ENCODE data around the gene ZFPL1. TPM values are rescaled to one million over a fixed set of nuclear protein-coding genes. Genes with fewer than 3 reads are reported as not detected.
A peak's percentile ranks its signal among the peaks of the same experiment; 100 is the strongest.

ZFPL1 gene
- total RNA-seq, 4 donors from 2014 or later: 26.3 to 43.9 (median 33.3) TPM

GRCh38 chr11:65135633-65136145, 51.7 kb downstream of the ZFPL1 start:
- no peak for ATAC-seq
- H3K27me3 ChIP-seq: no peaks in the 10 kb centered on the region
- TF ChIP-seq EP300 (IDR thresholded peaks at IDR 0.05): no peak
- TF ChIP-seq POLR2AphosphoS5 (IDR thresholded peaks at IDR 0.05): no peak
- no peak for TF ChIP-seq CTCF (IDR thresholded peaks at IDR 0.05)
- no peak for TF ChIP-seq POLR2A (IDR thresholded peaks at IDR 0.05)
- peaks cover 0 to 24% of the 10 kb centered on the region in 2 donors for H3K36me3 ChIP-seq
- H3K9me3 ChIP-seq: no peaks in the 10 kb centered on the region
- H3K27ac ChIP-seq: peak overlapping the region; percentile 94 to 98 (median 96)
- 17 to 41% methylated on average over 5 to 11 of the region's 11 CpGs for WGBS, 2 donors (ENCODE audit: low coverage in 1 of 2)
- H3K4me1 ChIP-seq: peaks cover 0 to 43% (median 11%) of the 10 kb centered on the region in 3 donors
- H3K4me3 ChIP-seq: peak overlapping the region; percentile 84 to 96

DNA sequence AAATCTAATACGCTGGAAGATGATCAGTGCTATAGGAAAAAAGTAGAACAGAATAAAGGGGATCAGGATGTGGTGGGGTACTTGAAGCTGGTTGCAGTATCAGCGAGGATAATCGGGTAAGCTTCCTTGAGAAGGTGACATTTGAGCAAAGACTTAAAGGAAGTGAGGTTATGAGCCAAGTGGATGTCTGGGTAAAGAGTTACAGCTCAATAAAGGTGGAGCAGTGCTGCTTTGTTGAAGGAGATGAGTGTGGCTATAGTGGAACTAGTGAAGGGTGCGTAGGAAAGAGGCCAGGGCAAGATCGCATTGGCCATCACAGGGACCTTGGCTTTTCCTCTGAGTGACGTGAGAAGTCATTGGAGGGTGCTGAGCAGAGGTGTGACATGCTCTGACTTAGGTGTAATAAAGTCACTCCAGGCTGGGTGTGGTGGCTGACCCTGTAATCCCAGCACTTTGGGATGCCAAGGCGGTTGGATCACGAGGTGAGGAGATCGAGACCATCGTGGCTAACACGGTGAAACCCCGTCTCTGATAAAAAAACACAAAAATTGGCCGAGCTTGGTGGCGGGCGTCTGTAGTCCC, 52.6 kb downstream of the ZFPL1 start:
- WGBS, 2 donors (ENCODE audit: low coverage in 1 of 2): 78 to 80% methylated on average over 11 to 15 of the region's 15 CpGs
- H3K36me3 ChIP-seq: peaks cover 0 to 15% of the 10 kb centered on the region in 2 donors
- no peak overlapping the region for H3K4me3 ChIP-seq
- H3K27me3 ChIP-seq: no peaks in the 10 kb centered on the region
- no peak for ATAC-seq
- no peaks in the 10 kb centered on the region for H3K9me3 ChIP-seq
- no peak overlapping the region for H3K27ac ChIP-seq
- TF ChIP-seq POLR2AphosphoS5 (IDR thresholded peaks at IDR 0.05): no peak
- TF ChIP-seq EP300 (IDR thresholded peaks at IDR 0.05): no peak
- no peak for TF ChIP-seq POLR2A (IDR thresholded peaks at IDR 0.05)
- TF ChIP-seq CTCF (IDR thresholded peaks at IDR 0.05): no peak
- peaks cover 0 to 38% (median 11%) of the 10 kb centered on the region in 3 donors for H3K4me1 ChIP-seq

Small RNA genes lying within 50 kb of the gene (small RNA-seq; reads per million reads assigned to genes)
- 0 reads per million in 4 donors for gene SNX15

Other genes starting within 250 kb of the ZFPL1 start
- gene CDC42BPG, start 239.6 kb upstream of the ZFPL1 start, total RNA-seq: under 1 TPM; 0.08 to 0.94 (median 0.22) TPM
- gene EHD1, start 205.6 kb upstream of the ZFPL1 start, total RNA-seq: 100 to 1,000 TPM in 2 of 4 donors, 10 to 100 TPM in 2; 92.1 to 188 (median 101) TPM
- 10 to 100 TPM; 18.8 to 27.2 (median 26.3) TPM for gene ATG2A, start 167.0 kb upstream of the ZFPL1 start, total RNA-seq
- 10 to 100 TPM; 20.3 to 41.2 (median 27.0) TPM for gene PPP2R5B, start 159.5 kb upstream of the ZFPL1 start, total RNA-seq
- not detected for gene GPHA2, start 148.3 kb upstream of the ZFPL1 start, total RNA-seq
- gene MAJIN, start 112.1 kb upstream of the ZFPL1 start, total RNA-seq: not detected
- gene BATF2, start 87.3 kb upstream of the ZFPL1 start, total RNA-seq: 1 to 10 TPM; 1.5 to 3.4 (median 1.6) TPM
- gene ARL2, start 70.1 kb upstream of the ZFPL1 start, total RNA-seq: 100 to 1,000 TPM; 158 to 220 (median 179) TPM
- 10 to 100 TPM; 23.6 to 42.5 (median 30.1) TPM for gene SNX15, start 56.8 kb upstream of the ZFPL1 start, total RNA-seq
- 10 to 100 TPM in 3 of 4 donors, 1 to 10 TPM in 1; 4.7 to 13.6 (median 12.7) TPM for gene SAC3D1, start 43.0 kb upstream of the ZFPL1 start, total RNA-seq
- gene NAALADL1, start 25.7 kb upstream of the ZFPL1 start, total RNA-seq: 10 to 100 TPM; 21.8 to 38.5 (median 29.0) TPM
- gene CDCA5, start 182 bp upstream of the ZFPL1 start, total RNA-seq: 1 to 10 TPM in 2 of 4 donors, under 1 TPM in 2; 0.78 to 1.7 (median 0.99) TPM
- gene VPS51, start 12.0 kb downstream of the ZFPL1 start, total RNA-seq: 100 to 1,000 TPM; 374 to 526 (median 407) TPM
- gene TM7SF2, start 27.6 kb downstream of the ZFPL1 start, total RNA-seq: 10 to 100 TPM in 3 of 4 donors, 1 to 10 TPM in 1; 7.1 to 25.2 (median 18.3) TPM
- 10 to 100 TPM; 13.6 to 19.1 (median 15.4) TPM for gene ZNHIT2, start 33.5 kb downstream of the ZFPL1 start, total RNA-seq
- gene FAU, start 37.9 kb downstream of the ZFPL1 start, total RNA-seq: 100 to 1,000 TPM; 464 to 971 (median 566) TPM
- 100 to 1,000 TPM in 1 of 4 donors, 10 to 100 TPM in 3; 83.9 to 114 (median 94.1) TPM for gene MRPL49, start 38.1 kb downstream of the ZFPL1 start, total RNA-seq
- 10 to 100 TPM; 19.0 to 38.7 (median 26.0) TPM for gene SYVN1, start 50.3 kb downstream of the ZFPL1 start, total RNA-seq
- gene SPDYC, start 86.0 kb downstream of the ZFPL1 start, total RNA-seq: not detected
- 100 to 1,000 TPM; 100 to 196 (median 156) TPM for gene CAPN1, start 97.7 kb downstream of the ZFPL1 start, total RNA-seq
- gene POLA2, start 177.7 kb downstream of the ZFPL1 start, total RNA-seq: 10 to 100 TPM in 2 of 4 donors, 1 to 10 TPM in 2; 7.7 to 18.5 (median 13.2) TPM
- 10 to 100 TPM; 26.3 to 63.4 (median 42.8) TPM for gene CDC42EP2, start 230.6 kb downstream of the ZFPL1 start, total RNA-seq
- gene DPF2, start 249.6 kb downstream of the ZFPL1 start, total RNA-seq: 10 to 100 TPM; 42.5 to 72.7 (median 62.1) TPM

All from gastroesophageal sphincter (tissue), 4 donors.